Trophoblast cell (in vitro differentiated cells and primary cell): Measurements from ENCODE around the gene PTPRT.

ENCODE experiments used
- DNase-seq, 2 donors: peaks; one replicate each; pipeline ENCODE4 v3.0.0-alpha.2; 2016
- H2AFZ ChIP-seq: 2 replicates; pipeline ENCODE4 v1.6.1; 2013; ENCODE audit warnings: low read length, moderate library complexity, mild to moderate bottlenecking; ENCODE audit not compliant: insufficient read depth, poor library complexity
- H2AK5ac ChIP-seq: 2 replicates; pipeline ENCODE4 v1.6.1; 2013; ENCODE audit warnings: mild to moderate bottlenecking, low read length
- H2BK120ac ChIP-seq: 2 replicates; pipeline ENCODE4 v1.6.1; 2013; ENCODE audit warnings: low read length, mild to moderate bottlenecking, moderate library complexity; ENCODE audit not compliant: insufficient read depth, poor library complexity
- H2BK12ac ChIP-seq: 2 replicates; pipeline ENCODE4 v1.6.1; 2013; ENCODE audit warnings: mild to moderate bottlenecking, low read length, moderate library complexity
- H2BK5ac ChIP-seq: 2 replicates; pipeline ENCODE4 v1.6.1; 2013; ENCODE audit warnings: low read length, low read depth, moderate library complexity, mild to moderate bottlenecking; ENCODE audit not compliant: poor library complexity
- H3K14ac ChIP-seq: 2 replicates; pipeline ENCODE4 v1.6.1; 2013; ENCODE audit warnings: mild to moderate bottlenecking, low read length
- H3K18ac ChIP-seq: 2 replicates; pipeline ENCODE4 v1.6.1; 2013; ENCODE audit warnings: mild to moderate bottlenecking, low read length
- H3K23ac ChIP-seq: 2 replicates; pipeline ENCODE4 v1.6.1; 2013; ENCODE audit warnings: low read length
- H3K27ac ChIP-seq: 2 replicates; pipeline ENCODE4 v1.5.1; 2013; ENCODE audit warnings: low read depth, mild to moderate bottlenecking, inconsistent platforms, low read length, moderate library complexity
- H3K27me3 ChIP-seq: 2 replicates; pipeline ENCODE4 v1.6.1; 2013; ENCODE audit warnings: inconsistent platforms, mild to moderate bottlenecking, low read length, moderate library complexity; ENCODE audit not compliant: insufficient read depth
- H3K36me3 ChIP-seq, 2 experiments: 1 replicate in 1 of 2; 2 replicates in 1 of 2; pipeline ENCODE4 v1.6.1; 2013; ENCODE audit warnings: low read length in 2 of 2, mild to moderate bottlenecking in 2 of 2, moderate library complexity in 1 of 2; ENCODE audit not compliant: insufficient read depth in 2 of 2, control insufficient read depth in 1 of 2
- H3K4ac ChIP-seq: 2 replicates; pipeline ENCODE4 v1.6.1; 2013; ENCODE audit warnings: low read depth, mild to moderate bottlenecking, low read length, moderate library complexity
- H3K4me1 ChIP-seq, 2 experiments: 1 replicate in 1 of 2; 2 replicates in 1 of 2; pipeline ENCODE4 v1.6.1; 2013; ENCODE audit warnings: low read length in 2 of 2, mild to moderate bottlenecking in 2 of 2, moderate library complexity in 1 of 2; ENCODE audit not compliant: insufficient read depth in 2 of 2, control insufficient read depth in 1 of 2
- H3K4me2 ChIP-seq: 2 replicates; pipeline ENCODE4 v1.6.1; 2013; ENCODE audit warnings: inconsistent platforms, mild to moderate bottlenecking, low read length, moderate library complexity
- H3K4me3 ChIP-seq: 2 replicates; pipeline ENCODE4 v1.5.1; 2013; ENCODE audit warnings: mild to moderate bottlenecking, low read depth, low read length, inconsistent platforms
- H3K79me1 ChIP-seq: one replicate; pipeline ENCODE4 v1.6.1; 2013; ENCODE audit warnings: low read length
- H3K79me2 ChIP-seq: 2 replicates; pipeline ENCODE4 v1.6.1; 2013; ENCODE audit warnings: low read length, mild to moderate bottlenecking; ENCODE audit not compliant: control insufficient read depth, insufficient read depth, poor library complexity
- H3K9ac ChIP-seq: 2 replicates; pipeline ENCODE4 v1.6.1; 2013; ENCODE audit warnings: mild to moderate bottlenecking, low read length
- H3K9me3 ChIP-seq: 2 replicates; pipeline ENCODE4 v1.6.1; 2013; ENCODE audit warnings: low read depth, mild to moderate bottlenecking, control low read depth, inconsistent platforms, low read length; ENCODE audit not compliant: insufficient read depth
- H4K12ac ChIP-seq: 2 replicates; pipeline ENCODE4 v1.6.1; 2013; ENCODE audit warnings: low read depth, mild to moderate bottlenecking, low read length, moderate library complexity
- H4K8ac ChIP-seq: 2 replicates; pipeline ENCODE4 v1.6.1; 2013; ENCODE audit warnings: low read depth, mild to moderate bottlenecking, low read length, moderate library complexity
- H4K91ac ChIP-seq: one replicate; pipeline ENCODE4 v1.6.1; 2013; ENCODE audit warnings: low read depth, mild to moderate bottlenecking, low read length, moderate library complexity
- WGBS: extraction: QIAGEN DNeasy Blood & Tissue Kit; methylation state at CpG from one replicate; pipeline ENCODE4 v1.1.7; 2013; ENCODE audit warnings: missing lambda C conversion rate; ENCODE audit not compliant: insufficient read length, insufficient coverage; ENCODE audit errors: extremely low coverage; 5-methylcytosine and 5-hydroxymethylcytosine counted together

PTPRT gene

GRCh38 chr20:42295592-42295991 lies 894.1 kb downstream of the PTPRT start:
- H4K12ac ChIP-seq: no peak overlapping the region
- no peak overlapping the region for H2BK5ac ChIP-seq
- H3K4me3 ChIP-seq: no peak overlapping the region
- H4K8ac ChIP-seq: no peak overlapping the region
- no peak overlapping the region for H3K9ac ChIP-seq
- WGBS: no CpG with 5 or more reads among the region's 3 CpGs
- no peak overlapping the region for H2BK12ac ChIP-seq
- H3K4me2 ChIP-seq: no peak overlapping the region
- no peak overlapping the region for H2BK120ac ChIP-seq
- H3K79me2 ChIP-seq: no peaks in the 10 kb centered on the region
- H3K9me3 ChIP-seq: no peaks in the 10 kb centered on the region
- no peak overlapping the region for H3K27ac ChIP-seq
- H2AK5ac ChIP-seq: no peak overlapping the region
- H3K23ac ChIP-seq: no peak overlapping the region
- no peaks in the 10 kb centered on the region for H3K36me3 ChIP-seq
- H3K27me3 ChIP-seq: no peaks in the 10 kb centered on the region
- no peak overlapping the region for H3K4ac ChIP-seq
- no peak for DNase-seq
- no peaks in the 10 kb centered on the region for H3K79me1 ChIP-seq
- no peaks in the 10 kb centered on the region for H3K4me1 ChIP-seq
- H3K14ac ChIP-seq: no peak overlapping the region
- H3K18ac ChIP-seq: no peak overlapping the region
- H4K91ac ChIP-seq: no peak overlapping the region
- no peak overlapping the region for H2AFZ ChIP-seq

GRCh38 chr20:42294976-42295375 lies 894.7 kb downstream of the PTPRT start:
- Histone ChIP-seq H4K12ac (no peak overlapping the region), H4K8ac (no peak overlapping the region), H3K23ac (no peak overlapping the region), H2AK5ac (no peak overlapping the region), H3K4me3 (no peak overlapping the region), H4K91ac (no peak overlapping the region), H3K9me3 (no peaks in the 10 kb centered on the region), H3K14ac (no peak overlapping the region), H2BK120ac (no peak overlapping the region), H3K79me2 (no peaks in the 10 kb centered on the region), H2AFZ (no peak overlapping the region), H2BK12ac (no peak overlapping the region), H3K4me1 (no peaks in the 10 kb centered on the region), H3K27me3 (no peaks in the 10 kb centered on the region), H3K4ac (no peak overlapping the region), H3K9ac (no peak overlapping the region), H2BK5ac (no peak overlapping the region), H3K79me1 (no peaks in the 10 kb centered on the region), H3K18ac (no peak overlapping the region), H3K36me3 (no peaks in the 10 kb centered on the region), H3K4me2 (no peak overlapping the region), H3K27ac (no peak overlapping the region)
- no peak for DNase-seq

- Histone ChIP-seq H3K27me3 (no peaks in the 10 kb centered on the region), H3K4ac (no peak overlapping the region), H3K9ac (no peak overlapping the region), H3K36me3 (no peaks in the 10 kb centered on the region), H3K4me1 (no peaks in the 10 kb centered on the region), H2AFZ (no peak overlapping the region), H3K23ac (no peak overlapping the region), H3K4me2 (no peak overlapping the region), H3K9me3 (no peaks in the 10 kb centered on the region), H3K18ac (no peak overlapping the region), H4K91ac (no peak overlapping the region), H3K4me3 (no peak overlapping the region), H3K79me2 (no peaks in the 10 kb centered on the region), H2BK120ac (no peak overlapping the region), H3K14ac (no peak overlapping the region), H2BK12ac (no peak overlapping the region), H3K79me1 (no peaks in the 10 kb centered on the region), H2BK5ac (no peak overlapping the region), H2AK5ac (no peak overlapping the region), H4K12ac (no peak overlapping the region), H3K27ac (no peak overlapping the region), H4K8ac (no peak overlapping the region)
- WGBS: no CpG with 5 or more reads among the region's 4 CpGs
- DNase-seq: no peak
Observed at GRCh38 chr20:42281801-42282200, 907.9 kb downstream of the PTPRT start.

- Histone ChIP-seq H3K36me3 (no peaks in the 10 kb centered on the region), H3K27ac (no peak overlapping the region), H3K4ac (no peak overlapping the region), H2BK5ac (no peak overlapping the region), H2AFZ (no peak overlapping the region), H4K8ac (no peak overlapping the region), H3K4me3 (no peak overlapping the region), H3K9me3 (no peaks in the 10 kb centered on the region), H3K79me1 (no peaks in the 10 kb centered on the region), H2BK120ac (no peak overlapping the region), H3K79me2 (no peaks in the 10 kb centered on the region), H3K14ac (no peak overlapping the region), H3K23ac (no peak overlapping the region), H2AK5ac (no peak overlapping the region), H3K9ac (no peak overlapping the region), H2BK12ac (no peak overlapping the region), H3K4me1 (no peaks in the 10 kb centered on the region), H4K12ac (no peak overlapping the region), H3K27me3 (no peaks in the 10 kb centered on the region), H4K91ac (no peak overlapping the region), H3K18ac (no peak overlapping the region), H3K4me2 (no peak overlapping the region)
- DNase-seq: no peak
- no CpG with 5 or more reads among the region's 10 CpGs for WGBS
Observed at GRCh38 chr20:42276718-42277602, 912.7 kb downstream of the PTPRT start.
